Fibroblast of skin of left biceps (primary cell): Measurements from ENCODE around the gene FAM13B.
"Not testable (repeated sequence)": the region's sequence is repeated elsewhere in the genome, so short reads cannot be mapped to it uniquely, and the experiment has no call there.

Source experiments
- DNase-seq, 2 experiments: peaks; one replicate each; pipeline ENCODE4 v3.0.0-alpha.2; 2013; ENCODE audit warnings: low read depth in 2 of 2

FAM13B gene

GRCh38 chr5:138035605-138036537 lies 3.0 kb upstream of the FAM13B start:
- DNase-seq = peak; percentile 50 to 62

DNA sequence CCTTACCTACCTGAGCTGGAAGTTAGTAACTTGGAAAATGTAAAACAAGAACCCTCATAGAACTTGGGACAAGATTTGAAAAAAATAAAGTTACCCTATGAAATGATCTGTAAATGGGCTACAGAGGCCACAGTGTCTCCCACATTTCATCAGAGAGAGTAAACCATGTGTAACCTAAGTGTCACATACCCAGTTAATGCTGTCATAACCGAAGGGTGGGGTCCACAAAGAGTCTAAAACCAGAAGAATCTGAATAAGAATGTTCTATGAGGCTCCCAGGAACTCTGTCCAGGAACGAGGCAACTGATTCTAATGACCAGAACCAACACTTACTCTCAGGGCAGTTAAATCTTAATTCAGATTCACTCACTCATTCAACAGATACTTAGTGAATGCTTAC lies 1.0 kb upstream of the FAM13B start:
- DNase-seq = peak in 1 of 2 experiments; percentile 25

- DNase-seq = no peak
Measured at GRCh38 chr5:138033386-138033808, 518 bp upstream of the FAM13B start.

DNA sequence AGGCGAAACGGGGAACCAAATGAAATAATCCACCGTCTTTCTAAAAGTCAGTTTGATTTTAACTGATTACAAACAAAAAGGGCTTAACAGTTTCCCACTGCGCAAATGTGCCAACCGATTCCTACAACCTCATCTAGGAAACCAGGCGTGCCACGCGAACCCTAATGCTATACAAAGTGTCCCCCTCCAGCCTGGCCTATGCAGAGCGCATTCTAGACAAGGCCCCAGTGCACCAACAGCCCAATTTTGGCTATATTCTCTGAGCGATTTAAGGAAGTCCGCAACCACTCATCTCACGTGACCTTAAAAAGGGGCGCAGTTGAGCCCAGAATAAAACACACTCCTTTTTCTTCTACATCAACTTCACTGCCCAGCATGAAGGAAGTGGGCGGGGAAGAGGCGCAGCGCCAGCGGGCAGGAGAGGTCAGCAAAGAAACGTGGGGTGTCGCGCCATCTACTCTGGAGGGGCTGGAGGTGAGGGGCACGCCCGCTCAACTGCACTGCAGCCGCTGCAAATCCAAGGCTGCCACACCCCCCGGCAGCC lies 779 bp downstream of the FAM13B start:
- DNase-seq = no peak

DNA sequence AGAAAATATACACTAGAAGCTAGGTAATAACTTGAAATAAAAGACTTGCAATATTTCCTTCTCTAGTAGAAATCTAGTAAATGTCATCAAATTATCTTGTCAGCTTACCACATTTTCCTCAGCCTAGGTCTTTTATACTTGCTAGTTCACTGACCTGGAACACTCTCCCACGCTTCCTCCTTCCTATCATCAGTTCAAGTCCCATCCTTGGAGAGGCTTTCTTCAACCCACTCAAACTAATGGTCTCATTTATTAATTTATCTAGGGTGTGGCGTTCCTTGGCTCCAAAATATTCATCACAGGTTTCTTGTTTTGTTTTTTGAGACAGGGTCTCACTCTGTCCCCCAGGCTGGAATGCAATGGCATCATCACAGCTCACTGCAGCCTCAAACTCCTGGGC lies 2.9 kb downstream of the FAM13B start:
- no peak for DNase-seq

GRCh38 chr5:138029501-138029900 lies 3.4 kb downstream of the FAM13B start:
- no peak for DNase-seq

DNA sequence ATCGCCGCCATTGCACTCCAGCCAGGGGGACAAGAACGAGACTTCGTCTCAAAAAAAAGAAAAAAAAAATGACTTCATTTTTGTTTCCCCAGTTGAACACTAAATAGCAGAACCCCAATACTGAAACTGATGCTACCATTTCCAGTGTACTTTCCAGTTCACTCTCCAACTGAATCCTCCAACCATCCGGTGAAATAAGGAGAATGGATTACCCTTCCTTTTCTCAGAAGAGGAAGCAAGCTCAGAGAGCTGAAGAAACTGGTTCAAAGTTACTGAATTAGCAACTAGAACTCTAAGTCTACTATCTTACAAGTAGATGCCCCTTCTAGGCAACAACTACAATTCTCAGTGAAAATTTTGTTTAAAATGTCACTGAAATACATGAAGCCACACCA lies 3.9 kb downstream of the FAM13B start:
- no peak for DNase-seq

- not testable (repeated sequence) for DNase-seq
Measured at GRCh38 chr5:138028262-138028970, 4.5 kb downstream of the FAM13B start.

DNA sequence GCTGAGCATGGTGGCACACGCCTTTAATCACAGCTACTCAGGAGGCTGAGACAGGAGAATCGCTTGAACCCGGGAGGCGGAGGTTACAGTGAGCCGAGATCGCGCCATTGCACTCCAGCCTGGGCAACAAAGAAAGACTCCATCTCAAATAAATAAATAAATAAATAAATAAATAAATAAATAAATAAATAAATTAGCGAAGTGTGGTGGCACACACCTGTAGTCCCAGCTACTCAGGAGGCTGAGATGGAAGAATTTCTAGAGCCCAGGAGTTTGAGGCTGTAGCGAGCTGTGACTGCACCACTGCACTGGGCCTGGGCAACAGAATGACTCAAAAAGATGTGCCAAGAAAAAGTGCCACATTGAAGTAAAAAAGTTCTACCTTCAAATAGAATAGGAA lies 6.1 kb downstream of the FAM13B start:
- DNase-seq = not testable (repeated sequence)

- DNase-seq = no peak
Measured at GRCh38 chr5:138025285-138025684, 7.6 kb downstream of the FAM13B start.

- no peak for DNase-seq
Measured at GRCh38 chr5:138024117-138024516, 8.8 kb downstream of the FAM13B start.

- no peak for DNase-seq
Measured at GRCh38 chr5:138022912-138023311, 10.0 kb downstream of the FAM13B start.

- no peak for DNase-seq
Measured at GRCh38 chr5:138021771-138022170, 11.1 kb downstream of the FAM13B start.

GRCh38 chr5:138018849-138019248 lies 14.0 kb downstream of the FAM13B start:
- DNase-seq = no peak

DNA sequence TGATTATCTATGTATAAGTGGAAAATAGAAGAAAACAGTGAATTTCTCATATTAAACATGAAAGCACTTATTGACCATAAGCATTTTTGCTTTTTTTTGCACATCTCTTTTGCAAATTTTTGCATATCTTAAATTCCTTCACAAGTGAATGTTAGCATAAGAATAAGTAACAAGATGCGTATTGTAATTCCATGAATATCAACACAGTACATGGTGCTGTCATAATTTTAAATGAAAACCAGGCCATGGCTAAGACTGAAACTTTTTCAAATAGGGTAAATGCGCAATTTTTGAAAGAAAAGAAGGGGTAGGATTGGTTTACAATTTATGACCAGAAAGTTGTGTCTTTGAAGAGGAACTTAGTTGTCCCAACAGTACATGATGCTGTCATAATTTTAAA lies 17.0 kb downstream of the FAM13B start:
- DNase-seq = no peak

- DNase-seq = no peak
Measured at GRCh38 chr5:138011991-138012390, 20.9 kb downstream of the FAM13B start.

DNA sequence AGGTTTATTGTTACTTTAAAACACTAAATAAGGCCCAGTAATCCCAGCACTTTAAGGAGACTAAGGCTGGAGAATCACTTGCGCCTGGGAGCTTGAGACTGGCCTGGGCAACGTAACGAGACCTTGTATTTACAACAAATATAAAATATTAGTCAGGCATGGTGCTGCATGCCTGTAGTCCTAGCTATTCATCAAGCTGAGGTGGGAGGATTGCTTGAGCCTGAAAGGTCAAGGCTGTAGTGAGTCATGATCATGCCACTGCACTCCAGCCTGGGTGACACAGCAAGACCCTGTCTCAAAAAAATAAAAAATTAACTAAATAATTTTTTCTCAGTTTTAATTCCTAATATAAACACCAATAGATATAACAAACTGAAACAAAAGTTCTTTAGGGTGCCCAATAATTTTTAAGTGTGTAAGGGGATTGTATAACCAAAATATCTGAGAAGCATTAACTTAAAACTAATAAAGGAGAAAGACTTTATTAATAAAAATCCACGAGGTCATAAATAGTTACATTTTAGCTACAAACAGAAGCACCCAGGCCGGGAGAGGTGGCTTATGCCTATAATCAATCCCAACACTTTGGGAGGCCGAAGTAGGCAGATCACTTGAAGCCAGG lies 32.7 kb downstream of the FAM13B start:
- DNase-seq = no peak

- DNase-seq = no peak
Measured at GRCh38 chr5:137997726-137998213, 35.1 kb downstream of the FAM13B start.

DNA sequence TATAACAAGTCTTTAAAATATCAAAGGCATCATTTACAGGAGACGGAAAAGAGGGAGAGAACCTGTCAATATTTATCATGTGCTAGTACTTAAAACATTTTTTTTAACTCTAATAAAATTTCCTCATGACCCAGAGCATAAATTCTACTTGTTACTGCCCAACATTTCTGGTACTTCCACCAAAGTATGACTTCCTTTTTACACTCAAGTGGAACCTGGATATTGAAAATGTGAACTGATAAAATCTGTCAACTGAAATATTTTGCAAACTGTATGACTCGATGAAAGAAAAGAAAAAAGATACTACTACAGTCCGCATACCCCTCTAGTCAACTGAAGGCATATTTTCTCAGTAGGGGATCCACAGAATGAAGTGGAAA lies 37.1 kb downstream of the FAM13B start:
- DNase-seq = no peak

- DNase-seq = peak in 1 of 2 experiments; percentile 5
Measured at GRCh38 chr5:137995077-137995748, 37.7 kb downstream of the FAM13B start.

DNA sequence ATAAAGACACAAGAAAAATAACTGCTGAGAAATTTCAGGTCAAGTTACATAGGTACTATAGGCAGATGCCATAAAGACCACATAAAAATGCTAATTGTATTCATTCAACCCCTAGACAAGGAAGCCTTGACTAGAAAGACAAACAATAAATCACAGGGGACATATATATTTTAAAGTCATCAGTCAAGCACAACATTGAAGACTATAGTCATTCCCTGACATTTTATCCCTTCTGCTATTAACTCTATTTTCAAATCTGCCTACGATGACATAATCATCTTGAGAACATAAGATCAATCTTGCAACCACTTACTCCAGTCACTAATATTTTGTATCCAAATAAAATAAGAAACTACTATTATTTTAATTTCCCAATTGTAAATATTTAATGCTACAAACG lies 38.3 kb downstream of the FAM13B start:
- DNase-seq = no peak
